Endothelial cell (in vitro differentiated cells): ENCODE results near the gene VDR. TPM values are rescaled to one million over a fixed set of nuclear protein-coding genes. Genes with fewer than 3 reads are reported as not detected.

Experiments
- DNase-seq: peaks from one replicate; pipeline ENCODE4 v3.0.0; 2021; ENCODE audit warnings: low spot score
- H3K27ac Mint-ChIP-seq: one replicate; pipeline ENCODE4 v1.8.0; 2021; ENCODE audit warnings: mixed read lengths, inconsistent platforms; ENCODE audit not compliant: unreplicated experiment
- H3K27me3 Mint-ChIP-seq: one replicate; pipeline ENCODE4 v1.8.0; 2021; ENCODE audit warnings: mild to moderate bottlenecking, moderate library complexity, mixed read lengths, inconsistent platforms; ENCODE audit not compliant: unreplicated experiment
- H3K36me3 Mint-ChIP-seq: one replicate; pipeline ENCODE4 v1.8.0; 2021; ENCODE audit warnings: mild to moderate bottlenecking, low read depth, mixed read lengths, inconsistent platforms; ENCODE audit not compliant: unreplicated experiment
- H3K4me1 Mint-ChIP-seq: one replicate; pipeline ENCODE4 v1.8.0; 2021; ENCODE audit warnings: mild to moderate bottlenecking, mixed read lengths, inconsistent platforms; ENCODE audit not compliant: unreplicated experiment
- H3K4me3 Mint-ChIP-seq: one replicate; pipeline ENCODE4 v1.8.0; 2021; ENCODE audit warnings: mild to moderate bottlenecking, mixed read lengths, inconsistent platforms; ENCODE audit not compliant: unreplicated experiment
- H3K9me3 Mint-ChIP-seq: one replicate; pipeline ENCODE4 v1.8.0; 2021; ENCODE audit warnings: mixed read lengths, inconsistent platforms; ENCODE audit not compliant: unreplicated experiment
- total RNA-seq: library from RNA; stranded (reverse); fragmentation: NEBNext Ultra II Directional; extraction: Animal tissue kit (Norgen Biotek cat#: 25700); gene quantifications from one replicate; pipeline ENCODE4 v1.2.1, GENCODE V29; 2021; ENCODE audit not compliant: unreplicated experiment
- TF ChIP-seq, protein P1 (sequence below): fragments of 200-600 bp; sonication (generic); IDR thresholded peaks from one replicate; pipeline ENCODE4 v1.5.0; 2021; ENCODE audit warnings: antibody characterized with exemption; ENCODE audit not compliant: unreplicated experiment

Gene VDR
- total RNA-seq, 1 donor from 2014 or later: 2.3 TPM

DNA sequence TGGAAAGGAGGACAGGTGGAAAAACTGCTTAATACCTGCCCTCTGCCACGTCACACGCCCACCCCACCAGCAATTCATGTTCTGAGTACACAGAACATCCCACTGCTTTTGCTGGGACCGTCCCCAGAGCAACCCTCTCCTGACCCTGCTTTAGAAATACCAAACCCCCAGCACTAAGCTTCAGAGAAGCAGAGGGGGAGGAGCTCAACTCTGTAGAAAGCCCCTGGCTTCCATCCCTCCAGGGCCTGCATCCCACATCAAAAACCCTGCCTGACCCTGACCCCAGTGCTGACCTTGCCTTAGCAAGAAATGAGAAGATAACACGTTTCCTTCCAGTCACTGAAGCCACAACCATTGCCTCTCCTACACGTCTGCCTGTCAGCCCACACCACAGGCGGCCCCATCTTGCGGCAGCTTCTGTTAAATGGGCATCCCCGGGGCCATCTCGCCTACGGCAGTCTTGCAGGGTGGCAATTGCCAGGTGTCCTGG is 19.7 kb downstream of the VDR start:
- Mint-ChIP-seq H3K27ac (no peak overlapping the region), H3K4me3 (no peak overlapping the region), H3K27me3 (peaks cover 3% of the 10 kb centered on the region), H3K9me3 (no peaks in the 10 kb centered on the region), H3K4me1 (peaks cover 15% of the 10 kb centered on the region), H3K36me3 (no peaks in the 10 kb centered on the region)
- TF ChIP-seq, protein P1, sequence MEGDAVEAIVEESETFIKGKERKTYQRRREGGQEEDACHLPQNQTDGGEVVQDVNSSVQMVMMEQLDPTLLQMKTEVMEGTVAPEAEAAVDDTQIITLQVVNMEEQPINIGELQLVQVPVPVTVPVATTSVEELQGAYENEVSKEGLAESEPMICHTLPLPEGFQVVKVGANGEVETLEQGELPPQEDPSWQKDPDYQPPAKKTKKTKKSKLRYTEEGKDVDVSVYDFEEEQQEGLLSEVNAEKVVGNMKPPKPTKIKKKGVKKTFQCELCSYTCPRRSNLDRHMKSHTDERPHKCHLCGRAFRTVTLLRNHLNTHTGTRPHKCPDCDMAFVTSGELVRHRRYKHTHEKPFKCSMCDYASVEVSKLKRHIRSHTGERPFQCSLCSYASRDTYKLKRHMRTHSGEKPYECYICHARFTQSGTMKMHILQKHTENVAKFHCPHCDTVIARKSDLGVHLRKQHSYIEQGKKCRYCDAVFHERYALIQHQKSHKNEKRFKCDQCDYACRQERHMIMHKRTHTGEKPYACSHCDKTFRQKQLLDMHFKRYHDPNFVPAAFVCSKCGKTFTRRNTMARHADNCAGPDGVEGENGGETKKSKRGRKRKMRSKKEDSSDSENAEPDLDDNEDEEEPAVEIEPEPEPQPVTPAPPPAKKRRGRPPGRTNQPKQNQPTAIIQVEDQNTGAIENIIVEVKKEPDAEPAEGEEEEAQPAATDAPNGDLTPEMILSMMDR: no peak
- DNase-seq: no peak

DNA sequence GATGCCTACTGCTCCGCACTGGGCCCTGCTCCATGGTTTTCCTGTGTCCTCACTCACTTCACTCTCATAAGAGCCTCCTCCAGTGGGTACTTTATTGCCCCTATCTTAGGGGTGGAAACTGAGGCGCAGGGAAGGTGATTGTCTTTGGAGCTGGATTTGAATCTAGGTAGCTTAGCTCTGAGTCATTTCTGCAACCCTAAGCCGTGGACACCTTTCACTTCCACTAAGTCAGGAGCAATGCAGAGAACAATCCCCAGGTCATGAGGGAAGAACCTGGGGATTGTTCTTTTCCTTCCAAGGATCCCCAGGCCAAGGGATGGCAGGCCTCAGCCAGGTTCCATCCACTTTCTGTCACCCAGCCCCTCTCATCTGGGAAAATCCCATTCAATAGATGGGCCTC is 20.3 kb downstream of the VDR start:
- peaks cover 3% of the 10 kb centered on the region for H3K36me3 Mint-ChIP-seq
- no peak overlapping the region for H3K27ac Mint-ChIP-seq
- H3K27me3 Mint-ChIP-seq: peaks cover 3% of the 10 kb centered on the region
- TF ChIP-seq, protein P1: no peak
- H3K9me3 Mint-ChIP-seq: no peaks in the 10 kb centered on the region
- DNase-seq: no peak
- no peak overlapping the region for H3K4me3 Mint-ChIP-seq
- H3K4me1 Mint-ChIP-seq: peaks cover 20% of the 10 kb centered on the region

GRCh38 chr12:47883663-47884195 is 21.1 kb downstream of the VDR start:
- Mint-ChIP-seq H3K27me3 (peaks cover 3% of the 10 kb centered on the region), H3K36me3 (peaks cover 4% of the 10 kb centered on the region), H3K4me1 (peaks cover 20% of the 10 kb centered on the region), H3K4me3 (no peak overlapping the region), H3K9me3 (no peaks in the 10 kb centered on the region), H3K27ac (no peak overlapping the region)
- DNase-seq: no peak
- TF ChIP-seq, protein P1: no peak

- H3K27ac Mint-ChIP-seq: no peak overlapping the region
Observed at GRCh38 chr12:47882781-47883546, 21.8 kb downstream of the VDR start.

More at GRCh38 chr12:47882781-47883546, 21.8 kb downstream of the VDR start:
- Mint-ChIP-seq H3K36me3 (peaks cover 8% of the 10 kb centered on the region), H3K4me3 (no peak overlapping the region), H3K27me3 (peaks cover 3% of the 10 kb centered on the region), H3K4me1 (peaks cover 20% of the 10 kb centered on the region), H3K9me3 (no peaks in the 10 kb centered on the region)
- DNase-seq: no peak
- TF ChIP-seq, protein P1: no peak
